H1 (cell line): ENCODE measurements around the gene CHST11. TPM values are rescaled to one million over a fixed set of nuclear protein-coding genes. Genes with fewer than 3 reads are reported as not detected.

Experiments used
- CTCF ChIA-PET: fragments of 300-600 bp; sonication (Branson Sonifier 250); formaldehyde crosslinking; loops from one replicate; lab custom pipeline; 2021; ENCODE audit not compliant: partially characterized antibody; lab: Charles Lee
- POLR2A ChIA-PET: fragments of 300-600 bp; sonication (Branson Sonifier 250); formaldehyde crosslinking; loops from one replicate; lab custom pipeline; 2021; ENCODE audit warnings: inconsistent platforms; ENCODE audit not compliant: partially characterized antibody; lab: Charles Lee
- DNase-seq, 2 experiments: peaks; one replicate each; pipeline versions ENCODE4 v3.0.0 to v3.0.0-alpha.2; 2010 to 2022; ENCODE audit warnings: low spot score in 2 of 2, low read depth in 1 of 2, mixed read lengths in 1 of 2
- FAIRE-seq: peaks from 2 replicates; lab custom pipeline; 2011; peaks lifted over from hg19 to GRCh38; lab: Jason Lieb, UNC
- H2AFZ ChIP-seq: 2 replicates; pipeline ENCODE4 v1.8.1; 2012; ENCODE audit warnings: low read length, inconsistent platforms
- H2AK5ac ChIP-seq: 2 replicates; pipeline ENCODE4 v1.6.1; 2013; ENCODE audit warnings: low read depth, low read length
- H2BK120ac ChIP-seq: replicated peaks from 2 replicates; pipeline ENCODE3; 2013; ENCODE audit warnings: low read depth, low read length, inconsistent platforms
- H2BK12ac ChIP-seq: 2 replicates; pipeline ENCODE4 v1.6.1; 2013; ENCODE audit warnings: low read depth, low read length
- H2BK15ac ChIP-seq: 2 replicates; pipeline ENCODE4 v1.6.1; 2013; ENCODE audit warnings: low read length
- H2BK20ac ChIP-seq: 2 replicates; pipeline ENCODE4 v1.6.1; 2013; ENCODE audit warnings: low read length
- H2BK5ac ChIP-seq: 2 replicates; pipeline ENCODE4 v1.6.1; 2013; ENCODE audit warnings: low read depth, low read length
- H3K14ac ChIP-seq: 2 replicates; pipeline ENCODE4 v1.6.1; 2013; ENCODE audit warnings: inconsistent platforms; ENCODE audit not compliant: insufficient read length
- H3K18ac ChIP-seq: 2 replicates; pipeline ENCODE4 v1.6.1; 2013; ENCODE audit warnings: low read length; ENCODE audit errors: extremely low read depth
- H3K23ac ChIP-seq: 2 replicates; pipeline ENCODE4 v1.6.1; 2013; ENCODE audit warnings: inconsistent platforms; ENCODE audit not compliant: insufficient read length
- H3K23me2 ChIP-seq: 2 replicates; pipeline ENCODE4 v1.6.1; 2013; ENCODE audit warnings: low read depth, low read length
- H3K27ac ChIP-seq: 2 replicates; pipeline ENCODE4 v1.6.1; 2011; ENCODE audit warnings: low read depth, low read length, inconsistent platforms
- H3K27me3 ChIP-seq, 4 experiments: replicated peaks in 1 of 4; 1 replicate in 1 of 4; 2 replicates in 3 of 4; pipeline versions ENCODE4 v1.6.1 to v1.8.1; 2011 to 2013; ENCODE audit warnings: low read length in 3 of 4, mild to moderate bottlenecking in 3 of 4, inconsistent platforms in 2 of 4, mixed read lengths in 2 of 4, moderate library complexity in 1 of 4; ENCODE audit not compliant: control insufficient read depth in 3 of 4, insufficient read depth in 3 of 4; ENCODE audit errors: extremely low read depth in 1 of 4
- H3K36me3 ChIP-seq, 4 experiments: 2 replicates each; pipeline versions ENCODE4 v1.6.1 to v1.8.1; 2011 to 2013; ENCODE audit warnings: mild to moderate bottlenecking in 4 of 4, low read length in 3 of 4, moderate library complexity in 2 of 4, control low read depth in 1 of 4, inconsistent platforms in 1 of 4; ENCODE audit not compliant: insufficient read depth in 4 of 4, control insufficient read depth in 2 of 4
- H3K4ac ChIP-seq: replicated peaks from 2 replicates; pipeline ENCODE3; 2013; ENCODE audit warnings: low read length, low read depth, mixed read lengths, inconsistent platforms; ENCODE audit not compliant: insufficient read length
- H3K4me1 ChIP-seq, 4 experiments: replicated peaks in 1 of 4; 1 replicate in 1 of 4; 2 replicates in 3 of 4; pipeline versions ENCODE4 v1.6.1 to v1.8.1; 2011 to 2013; ENCODE audit warnings: low read length in 3 of 4, inconsistent platforms in 2 of 4, mixed read lengths in 1 of 4; ENCODE audit not compliant: insufficient read depth in 4 of 4, control insufficient read depth in 3 of 4
- H3K4me2 ChIP-seq, 2 experiments: 2 replicates each; pipeline versions ENCODE4 v1.6.1 to v1.8.1; 2011 to 2013; ENCODE audit warnings: low read depth in 2 of 2, low read length in 2 of 2, control low read depth in 1 of 2, inconsistent platforms in 1 of 2, mild to moderate bottlenecking in 1 of 2; ENCODE audit not compliant: insufficient read depth in 1 of 2
- H3K4me3 ChIP-seq, 4 experiments: fragments of 200-600, 300-600 bp in 1 of 4; sonication (generic), shearing (Covaris generic), sonication (Bioruptor Twin) in 1 of 4; 2 replicates each; pipeline versions ENCODE4 v1.5.1 to v1.8.1; 2011 to 2016; ENCODE audit warnings: low read length in 4 of 4, low read depth in 3 of 4, control low read depth in 2 of 4, inconsistent platforms in 2 of 4, mild to moderate bottlenecking in 2 of 4, mixed read lengths in 1 of 4, moderate library complexity in 1 of 4; ENCODE audit not compliant: insufficient read depth in 2 of 4; ENCODE audit errors: extremely low read depth in 1 of 4
- H3K56ac ChIP-seq: replicated peaks from 2 replicates; pipeline ENCODE3; 2013; ENCODE audit warnings: low read depth, mild to moderate bottlenecking, mixed read lengths, low read length, inconsistent platforms; ENCODE audit not compliant: insufficient read length
- H3K79me1 ChIP-seq: 2 replicates; pipeline ENCODE4 v1.6.1; 2013; ENCODE audit warnings: low read depth, low read length, control low read depth
- H3K79me2 ChIP-seq, 2 experiments: 2 replicates each; pipeline versions ENCODE4 v1.6.1 to v1.8.1; 2012 to 2013; ENCODE audit warnings: low read length in 2 of 2, mild to moderate bottlenecking in 2 of 2, inconsistent platforms in 1 of 2; ENCODE audit not compliant: insufficient read depth in 2 of 2, control insufficient read depth in 1 of 2
- H3K9ac ChIP-seq, 4 experiments: replicated peaks in 1 of 4; 1 replicate in 1 of 4; 2 replicates in 3 of 4; pipeline versions ENCODE4 v1.6.1 to v1.8.1; 2011 to 2013; ENCODE audit warnings: low read depth in 3 of 4, low read length in 3 of 4, control low read depth in 2 of 4, mild to moderate bottlenecking in 2 of 4, moderate library complexity in 2 of 4, inconsistent platforms in 1 of 4; ENCODE audit errors: extremely low read depth in 1 of 4
- H3K9me3 ChIP-seq, 2 experiments: 2 replicates each; pipeline versions ENCODE4 v1.6.1 to v1.8.1; 2012 to 2013; ENCODE audit warnings: mild to moderate bottlenecking in 2 of 2, moderate library complexity in 2 of 2, control low read depth in 1 of 2, inconsistent platforms in 1 of 2, low read depth in 1 of 2, low read length in 1 of 2, mixed read lengths in 1 of 2; ENCODE audit not compliant: insufficient read depth in 2 of 2
- H4K20me1 ChIP-seq, 2 experiments: replicated peaks in 1 of 2; 2 replicates each; pipeline versions ENCODE3 to v1.8.1; 2011 to 2013; ENCODE audit warnings: inconsistent platforms in 2 of 2, low read length in 2 of 2, mild to moderate bottlenecking in 1 of 2; ENCODE audit not compliant: insufficient read depth in 2 of 2, control insufficient read depth in 1 of 2
- H4K5ac ChIP-seq: 2 replicates; pipeline ENCODE4 v1.6.1; 2013; ENCODE audit warnings: low read length, low read depth, mixed read lengths, inconsistent platforms; ENCODE audit not compliant: insufficient read length
- H4K8ac ChIP-seq: 2 replicates; pipeline ENCODE4 v1.8.0; 2013; ENCODE audit warnings: mild to moderate bottlenecking, moderate library complexity, low read length, inconsistent platforms; ENCODE audit not compliant: insufficient read depth; ENCODE audit errors: extremely low read depth
- H4K91ac ChIP-seq: replicated peaks from 2 replicates; pipeline ENCODE3; 2013; ENCODE audit warnings: low read length, mixed read lengths, inconsistent platforms; ENCODE audit not compliant: insufficient read length
- BCL11A ChIP-seq, 2 experiments: IDR thresholded peaks; one replicate each; pipeline ENCODE4 v1.6.1; 2011; ENCODE audit warnings: low read depth in 2 of 2, low read length in 2 of 2, mild to moderate bottlenecking in 2 of 2
- CTBP2 ChIP-seq: IDR thresholded peaks from 2 replicates; pipeline ENCODE4 v1.7.0; 2011; ENCODE audit warnings: borderline replicate concordance, mild to moderate bottlenecking, moderate library complexity, mixed read lengths, low read length; ENCODE audit not compliant: insufficient read depth, insufficient read length
- E2F6 ChIP-seq: IDR thresholded peaks from 2 replicates; pipeline ENCODE4 v1.6.1; 2012; ENCODE audit warnings: inconsistent platforms
- EGR1 ChIP-seq: IDR thresholded peaks from 2 replicates; pipeline ENCODE4 v1.6.1; 2011; ENCODE audit warnings: low read depth, low read length, borderline replicate concordance
- EZH2 ChIP-seq: fragments of 200-600 bp; sonication (generic); IDR thresholded peaks from 2 replicates; pipeline ENCODE4 v1.7.1; 2012; ENCODE audit warnings: low read depth, mild to moderate bottlenecking, moderate library complexity, low read length, inconsistent platforms; ENCODE audit not compliant: severe bottlenecking
- NANOG ChIP-seq: IDR thresholded peaks from 2 replicates; pipeline ENCODE4 v1.6.1; 2011; ENCODE audit warnings: low read length, low read depth, mild to moderate bottlenecking, inconsistent platforms; ENCODE audit not compliant: insufficient read depth, poor library complexity, severe bottlenecking
- RAD21 ChIP-seq, 2 experiments: IDR thresholded peaks in 1 of 2; conservative IDR thresholded peaks in 1 of 2; 2 replicates each; pipeline ENCODE4 v1.6.1; 2011; ENCODE audit warnings: low read depth in 2 of 2, low read length in 2 of 2, improper control_type of control experiment in 1 of 2, inconsistent platforms in 1 of 2, mild to moderate bottlenecking in 1 of 2, moderate library complexity in 1 of 2
- RNF2 ChIP-seq: fragments of 200-900, 300-1000 bp; sonication (generic); IDR thresholded peaks from 2 replicates; pipeline ENCODE4 v1.7.1; 2016; ENCODE audit warnings: borderline replicate concordance, low read depth, mild to moderate bottlenecking, antibody characterized with exemption, low read length; ENCODE audit not compliant: poor library complexity, severe bottlenecking; ENCODE audit errors: missing control alignments
- SIN3A ChIP-seq, 2 experiments: IDR thresholded peaks in 1 of 2; conservative IDR thresholded peaks in 1 of 2; 2 replicates each; pipeline ENCODE4 v1.6.1; 2011 to 2012; ENCODE audit warnings: low read length in 2 of 2, improper control_type of control experiment in 1 of 2, low read depth in 1 of 2, mild to moderate bottlenecking in 1 of 2
- SP2 ChIP-seq: IDR thresholded peaks from 2 replicates; pipeline ENCODE4 v1.6.1; 2012; ENCODE audit warnings: mild to moderate bottlenecking, low read length, inconsistent platforms
- SP4 ChIP-seq: IDR thresholded peaks from 2 replicates; pipeline ENCODE4 v1.6.1; 2012; ENCODE audit warnings: low read length, inconsistent platforms
- TAF7 ChIP-seq: optimal IDR thresholded peaks from 2 replicates; pipeline ENCODE3; 2011; ENCODE audit warnings: low read depth, mild to moderate bottlenecking, inconsistent platforms, low read length, moderate library complexity, borderline replicate concordance
- WGBS, 2 experiments: shearing (Covaris generic) in 1 of 2; methylation state at CpG; one replicate each; pipeline versions ENCODE4 v1.1.6 to v1.1.7; 2013 to 2015; ENCODE audit warnings: low lambda C conversion rate in 2 of 2, mixed read lengths in 2 of 2, inconsistent platforms in 1 of 2, low coverage in 1 of 2, missing lambda C conversion rate in 1 of 2; ENCODE audit not compliant: insufficient replicate concordance in 2 of 2, insufficient coverage in 1 of 2, insufficient read length in 1 of 2; ENCODE audit errors: extremely low coverage in 1 of 2, missing lambda C conversion rate in 1 of 2; 5-methylcytosine and 5-hydroxymethylcytosine counted together
- polyA plus RNA-seq, 7 experiments: library from polyadenylated mRNA; depleted of rRNA in 3 of 7; stranded (reverse) in 5 of 7; unstranded in 2 of 7; fragments of >200 nt in 5 of 7; fragments of 200-250 nt in 2 of 7; gene quantifications; 1 replicate in 5 of 7; 2 replicates in 1 of 7; 4 replicates in 1 of 7; pipeline versions ENCODE4 v1.2.1 to v1.2.3, GENCODE V29; 2011 to 2013; ENCODE audit warnings: missing spikeins in 2 of 7, mixed read lengths in 2 of 7
- total RNA-seq: library from RNA; stranded (reverse); fragmentation: NEBNext Ultra II Directional; extraction: Animal tissue kit (Norgen Biotek cat#: 25700); gene quantifications from 2 replicates; pipeline ENCODE4 v1.2.1, GENCODE V29; 2021

The CHST11 gene
- total and polyA plus RNA-seq, 2 of the 8 experiments (the other 6 are each of a cell fraction or from before 2014, with no cell fraction given), result 14.4 to 20.8 TPM

GRCh38 chr12:104656383-104656782 is 199.6 kb downstream of the CHST11 start:
- Histone ChIP-seq H2AFZ (no peak overlapping the region), H3K27me3 (no peaks in the 10 kb centered on the region), H3K4me1 (peaks cover 1 to 14% (median 8%) of the 10 kb centered on the region in 4 experiments; a peak in 5 of 7 replicates), H3K23me2 (no peaks in the 10 kb centered on the region), H3K79me1 (no peaks in the 10 kb centered on the region), H3K4me2 (no peak overlapping the region), H3K23ac (no peak overlapping the region), H3K14ac (no peak overlapping the region), H2BK5ac (no peak overlapping the region), H4K5ac (no peak overlapping the region), H3K4me3 (no peak overlapping the region), H3K27ac (no peak overlapping the region), H3K18ac (no peak overlapping the region), H2BK12ac (0 out of 2 replicates have a peak overlapping the region, but pooled peaks have one; percentile 6), H2AK5ac (no peak overlapping the region), H3K9ac (no peak overlapping the region), H3K4ac (no peak overlapping the region), H4K91ac (no peak overlapping the region), H3K36me3 (no peaks in the 10 kb centered on the region), H2BK20ac (no peak overlapping the region), H4K8ac (no peak overlapping the region), H3K56ac (no peak overlapping the region), H4K20me1 (no peaks in the 10 kb centered on the region), H3K9me3 (no peaks in the 10 kb centered on the region), H2BK120ac (no peak overlapping the region), H3K79me2 (no peaks in the 10 kb centered on the region), H2BK15ac (no peak overlapping the region)
- TF ChIP-seq SP4, result no peak
- no peak for TF ChIP-seq SIN3A (conservative IDR thresholded peaks at IDR 0.05 in 1 of 2, IDR thresholded peaks at IDR 0.05 in 1 of 2; ENCODE audit: low read depth in 1 of 2, low read length in 2 of 2)
- no peak for TF ChIP-seq EGR1
- TF ChIP-seq NANOG, result no peak
- TF ChIP-seq CTBP2, result no peak
- TF ChIP-seq TAF7, result no peak
- no peak for TF ChIP-seq RNF2
- no peak for TF ChIP-seq E2F6
- no peak for TF ChIP-seq EZH2
- TF ChIP-seq BCL11A (IDR thresholded peaks at IDR 0.05; ENCODE audit: low read depth in 2 of 2, low read length in 2 of 2), result no peak
- no peak for TF ChIP-seq SP2
- no peak for TF ChIP-seq RAD21 (IDR thresholded peaks at IDR 0.05 in 1 of 2, conservative IDR thresholded peaks at IDR 0.05 in 1 of 2; ENCODE audit: low read depth in 2 of 2, low read length in 2 of 2)
- DNase-seq (no peak), FAIRE-seq (no peak)
- ChIA-PET POLR2A (no interaction called here), CTCF (no interaction called here)
- whole genome bisulfite sequencing, 2 experiments, result 89% methylated on average over 10 of the region's 10 CpGs; no CpG with 5 or more reads in 1 of the 2 experiments
